ENCODE results near the gene PCMT1.
"Not testable (repeated sequence)": the region's sequence is repeated elsewhere in the genome, so short reads cannot be mapped to it uniquely, and the experiment has no call there.

PCMT1 gene

GRCh38 chr6:149820506-149820905 is 71.0 kb downstream of the PCMT1 start:
- no peak for DNase-seq (ENCODE audit: low spot score)

GRCh38 chr6:149821492-149821891 is 72.0 kb downstream of the PCMT1 start:
- no peak for DNase-seq (ENCODE audit: low spot score)

GRCh38 chr6:149823013-149823412 is 73.5 kb downstream of the PCMT1 start:
- DNase-seq (ENCODE audit: low spot score), result no peak

GRCh38 chr6:149825292-149825691 is 75.8 kb downstream of the PCMT1 start:
- DNase-seq (ENCODE audit: low spot score), result no peak

- no peak for DNase-seq (ENCODE audit: low spot score)
Measured at GRCh38 chr6:149830731-149831307, 81.3 kb downstream of the PCMT1 start.

- no peak for DNase-seq (ENCODE audit: low spot score)
Measured at GRCh38 chr6:149831308-149831820, 81.8 kb downstream of the PCMT1 start.

GRCh38 chr6:149833651-149834050 is 84.1 kb downstream of the PCMT1 start:
- no peak for DNase-seq (ENCODE audit: low spot score)

- no peak for DNase-seq (ENCODE audit: low spot score)
Measured at GRCh38 chr6:149834513-149835481, 85.3 kb downstream of the PCMT1 start.

- no peak for DNase-seq (ENCODE audit: low spot score)
Measured at GRCh38 chr6:149840345-149841075, 91.0 kb downstream of the PCMT1 start.

- no peak for DNase-seq (ENCODE audit: low spot score)
Measured at GRCh38 chr6:149842331-149842730, 92.8 kb downstream of the PCMT1 start.

GRCh38 chr6:149843051-149843633 is 93.6 kb downstream of the PCMT1 start:
- no peak for DNase-seq (ENCODE audit: low spot score)

- not testable (repeated sequence) for DNase-seq (ENCODE audit: low spot score)
Measured at GRCh38 chr6:149844036-149844435, 94.5 kb downstream of the PCMT1 start.

- no peak for DNase-seq (ENCODE audit: low spot score)
Measured at GRCh38 chr6:149844480-149844879, 94.9 kb downstream of the PCMT1 start.

- no peak for DNase-seq (ENCODE audit: low spot score)
Measured at GRCh38 chr6:149845549-149845948, 96.0 kb downstream of the PCMT1 start.

- DNase-seq (ENCODE audit: low spot score), result peak; percentile 72
Measured at GRCh38 chr6:149846321-149846720, 96.8 kb downstream of the PCMT1 start.

GRCh38 chr6:149847939-149848267 is 98.4 kb downstream of the PCMT1 start:
- no peak for DNase-seq (ENCODE audit: low spot score)

- DNase-seq (ENCODE audit: low spot score), result not testable (repeated sequence)
Measured at GRCh38 chr6:149848343-149848742, 98.8 kb downstream of the PCMT1 start.

GRCh38 chr6:149851461-149852110 is 102.0 kb downstream of the PCMT1 start:
- no peak for DNase-seq (ENCODE audit: low spot score)

GRCh38 chr6:149852180-149852579 is 102.6 kb downstream of the PCMT1 start:
- no peak for DNase-seq (ENCODE audit: low spot score)

- DNase-seq (ENCODE audit: low spot score), result no peak
Measured at GRCh38 chr6:149852881-149853280, 103.3 kb downstream of the PCMT1 start.

- not testable (repeated sequence) for DNase-seq (ENCODE audit: low spot score)
Measured at GRCh38 chr6:149854017-149854416, 104.5 kb downstream of the PCMT1 start.

GRCh38 chr6:149854532-149854931 is 105.0 kb downstream of the PCMT1 start:
- DNase-seq (ENCODE audit: low spot score), result no peak
